ENCODE measurements around the gene ZNF385A.

DNA sequence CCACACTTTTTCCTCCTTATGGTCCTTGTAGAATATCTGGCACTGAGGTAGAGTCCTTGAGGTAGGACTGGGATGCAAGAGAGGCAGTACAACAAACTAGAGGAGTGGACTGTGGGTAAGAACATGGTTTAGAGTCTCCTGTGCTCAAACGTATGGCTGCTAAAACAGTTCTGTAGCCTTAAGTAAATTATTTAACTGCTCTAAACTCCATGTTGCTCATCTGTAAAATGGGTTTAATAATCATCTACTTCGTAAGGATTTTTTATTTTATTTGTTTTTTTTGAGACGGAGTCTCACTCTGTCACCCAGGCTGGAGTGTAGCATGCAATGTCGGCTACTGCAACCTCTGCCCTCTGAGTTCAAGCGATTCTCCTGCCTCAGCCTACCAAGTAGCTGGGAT is 63.2 kb downstream of the ZNF385A start:
- TF ChIP-seq, protein P1, sequence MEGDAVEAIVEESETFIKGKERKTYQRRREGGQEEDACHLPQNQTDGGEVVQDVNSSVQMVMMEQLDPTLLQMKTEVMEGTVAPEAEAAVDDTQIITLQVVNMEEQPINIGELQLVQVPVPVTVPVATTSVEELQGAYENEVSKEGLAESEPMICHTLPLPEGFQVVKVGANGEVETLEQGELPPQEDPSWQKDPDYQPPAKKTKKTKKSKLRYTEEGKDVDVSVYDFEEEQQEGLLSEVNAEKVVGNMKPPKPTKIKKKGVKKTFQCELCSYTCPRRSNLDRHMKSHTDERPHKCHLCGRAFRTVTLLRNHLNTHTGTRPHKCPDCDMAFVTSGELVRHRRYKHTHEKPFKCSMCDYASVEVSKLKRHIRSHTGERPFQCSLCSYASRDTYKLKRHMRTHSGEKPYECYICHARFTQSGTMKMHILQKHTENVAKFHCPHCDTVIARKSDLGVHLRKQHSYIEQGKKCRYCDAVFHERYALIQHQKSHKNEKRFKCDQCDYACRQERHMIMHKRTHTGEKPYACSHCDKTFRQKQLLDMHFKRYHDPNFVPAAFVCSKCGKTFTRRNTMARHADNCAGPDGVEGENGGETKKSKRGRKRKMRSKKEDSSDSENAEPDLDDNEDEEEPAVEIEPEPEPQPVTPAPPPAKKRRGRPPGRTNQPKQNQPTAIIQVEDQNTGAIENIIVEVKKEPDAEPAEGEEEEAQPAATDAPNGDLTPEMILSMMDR (IDR thresholded peaks at IDR 0.05 in 4 of 5, conservative IDR thresholded peaks at IDR 0.05 in 1 of 5) = no peak
- no peak for TF ChIP-seq POLR2A (IDR thresholded peaks at IDR 0.05)
